HG03354 (cell line): Measurements from ENCODE around the gene MEN1.

ENCODE experiments used
- ATAC-seq: cut with Tn5 transposase; IDR thresholded peaks from one replicate; pipeline ENCODE4 v1.9.1; 2021; ENCODE audit warnings: mild to moderate bottlenecking; ENCODE audit not compliant: unreplicated experiment, poor library complexity, severe bottlenecking

Gene MEN1

GRCh38 chr11:64803158-64803845 is 7.0 kb downstream of the MEN1 start, which contains the start of gene MAP4K2:
Gene MAP4K2 (minus strand): TSS chr11:64803214. CDS start chr11:64803149, 65 bp downstream.
- peak; percentile 66 for ATAC-seq

DNA sequence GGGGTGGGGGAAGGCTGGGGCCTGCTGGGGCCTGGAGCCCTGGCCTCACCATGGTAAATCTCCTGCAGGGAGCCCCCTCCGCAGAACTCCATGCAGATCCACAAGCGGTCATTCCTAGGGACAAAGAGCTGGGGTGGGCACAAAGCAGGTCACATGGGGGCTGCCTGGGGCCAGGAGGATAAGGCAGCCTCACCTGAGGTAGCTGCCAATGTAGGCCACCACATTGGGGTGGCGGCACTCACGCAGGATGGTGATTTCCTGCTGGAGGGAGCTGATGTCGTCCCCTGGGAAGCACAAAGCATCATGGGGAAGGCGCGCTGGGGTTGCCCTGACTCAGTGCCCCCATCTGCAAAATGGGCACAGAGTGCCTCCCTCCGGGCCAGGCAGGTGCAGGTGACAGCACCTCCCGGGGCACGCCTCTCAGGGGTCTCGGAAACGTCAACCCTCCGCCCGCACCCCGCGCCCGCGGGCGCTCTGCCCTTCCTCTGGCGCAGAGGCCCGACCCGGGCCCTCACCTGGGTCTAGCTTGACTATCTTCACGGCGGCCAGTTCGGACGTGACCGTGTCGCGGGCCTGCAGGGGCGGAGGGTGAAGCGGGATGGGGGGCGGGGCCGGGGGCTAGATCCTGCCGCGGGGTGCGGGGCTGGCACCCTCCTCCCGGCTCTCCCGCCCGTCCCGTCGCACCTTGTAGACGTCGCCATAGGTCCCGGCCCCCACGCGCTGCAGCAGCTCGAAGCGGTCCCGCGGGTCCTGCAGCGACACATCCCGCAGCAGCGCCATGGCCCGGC is 7.8 kb downstream of the MEN1 start:
- peak; percentile 25 for ATAC-seq

GRCh38 chr11:64801561-64802369 is 8.6 kb downstream of the MEN1 start:
- no peak for ATAC-seq

GRCh38 chr11:64801158-64801464 is 9.2 kb downstream of the MEN1 start:
- no peak for ATAC-seq

DNA sequence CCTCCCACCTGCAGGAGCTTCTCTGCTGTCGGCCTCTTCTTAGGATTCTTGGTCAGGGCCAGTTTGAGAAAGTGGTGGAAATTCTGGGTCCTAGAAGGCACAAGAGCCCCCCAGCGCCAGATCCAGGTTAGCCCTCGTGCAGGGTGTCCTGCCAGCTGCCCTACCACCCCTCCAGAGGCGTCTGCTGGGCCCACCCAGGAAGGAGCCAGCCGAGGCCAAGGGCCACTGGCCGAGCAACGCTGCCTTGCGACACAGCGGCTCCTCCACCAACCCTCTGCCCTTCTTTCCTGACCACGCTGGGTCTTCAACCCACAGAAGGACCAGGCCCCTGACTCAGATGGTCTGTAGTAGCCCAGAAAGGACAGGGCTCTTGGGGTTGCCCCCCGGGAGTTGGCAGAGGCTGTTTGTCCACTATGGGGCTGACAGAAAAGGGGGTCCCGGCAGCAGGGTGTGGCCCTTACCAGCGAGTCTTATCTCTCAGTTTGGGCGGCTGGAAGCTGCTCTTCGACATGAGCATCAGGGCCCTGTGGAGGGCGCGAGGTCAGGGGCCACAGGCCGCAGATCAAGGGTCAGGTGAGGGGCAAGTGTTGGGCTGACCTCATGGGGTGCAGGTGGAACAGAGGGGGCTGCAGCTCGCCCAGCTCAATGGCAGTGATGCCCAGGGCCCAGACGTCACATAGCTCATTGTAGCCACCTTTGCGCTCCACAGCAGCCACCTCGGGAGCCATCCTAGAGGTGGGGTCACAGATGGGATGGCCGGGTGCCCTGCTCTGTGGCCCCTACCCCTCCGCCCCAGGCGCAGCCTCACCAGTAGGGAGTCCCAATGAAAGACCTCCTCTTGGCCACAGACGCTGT is 9.8 kb downstream of the MEN1 start:
- no peak for ATAC-seq

DNA sequence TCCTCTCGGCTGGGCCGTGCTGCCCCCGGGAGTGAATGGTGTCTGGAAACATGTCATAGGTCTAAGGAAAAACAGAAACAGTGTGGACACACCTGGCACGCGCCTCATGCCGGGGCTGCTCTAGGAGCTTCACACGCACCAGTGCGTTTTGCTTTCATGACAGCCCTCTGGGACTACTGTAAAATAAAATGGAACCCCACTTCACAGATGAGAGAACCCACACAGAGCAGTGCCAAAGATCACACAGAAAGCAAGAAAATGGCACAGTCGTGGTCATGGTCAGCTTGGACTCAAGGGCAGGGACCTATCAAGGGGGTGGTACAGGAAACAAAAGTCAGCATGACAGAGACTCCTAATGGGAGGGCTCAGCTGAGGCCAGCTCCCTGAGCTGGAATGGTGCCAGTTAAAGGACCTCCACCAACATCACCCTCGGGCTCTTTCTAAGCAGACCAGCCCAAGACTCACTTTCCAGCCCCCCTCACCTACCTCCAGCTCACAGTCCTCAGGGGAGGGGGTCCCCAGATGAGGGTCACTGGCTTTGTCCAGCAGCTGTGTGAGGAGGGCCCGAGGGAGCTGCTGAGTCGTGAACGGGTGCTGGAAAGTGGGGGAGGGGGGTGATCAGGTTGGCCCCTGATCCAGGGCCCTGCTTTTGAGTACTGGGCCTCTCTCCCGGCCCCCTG is 10.6 kb downstream of the MEN1 start:
- ATAC-seq = no peak

DNA sequence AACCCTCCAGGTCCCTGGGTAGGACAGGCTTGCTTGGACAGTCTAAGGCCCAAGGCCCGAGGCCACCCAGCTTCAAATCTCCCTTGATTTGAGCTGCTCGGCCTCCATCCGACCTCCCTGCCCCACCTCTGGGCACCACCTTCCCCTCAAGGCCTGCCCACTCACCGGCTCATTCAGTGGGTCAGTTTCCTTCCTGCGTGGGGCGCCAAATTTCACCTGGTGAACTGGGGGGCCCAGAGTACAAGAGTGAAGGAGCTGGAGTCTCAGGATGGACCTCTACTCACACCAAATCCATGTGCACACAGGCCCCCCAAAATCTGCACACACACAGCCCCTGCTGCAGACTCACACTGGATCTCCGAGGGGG is 11.1 kb downstream of the MEN1 start:
- ATAC-seq = no peak

- no peak for ATAC-seq
These were observed 13.4 kb downstream of the MEN1 start for GRCh38 chr11:64796757-64797541.

DNA sequence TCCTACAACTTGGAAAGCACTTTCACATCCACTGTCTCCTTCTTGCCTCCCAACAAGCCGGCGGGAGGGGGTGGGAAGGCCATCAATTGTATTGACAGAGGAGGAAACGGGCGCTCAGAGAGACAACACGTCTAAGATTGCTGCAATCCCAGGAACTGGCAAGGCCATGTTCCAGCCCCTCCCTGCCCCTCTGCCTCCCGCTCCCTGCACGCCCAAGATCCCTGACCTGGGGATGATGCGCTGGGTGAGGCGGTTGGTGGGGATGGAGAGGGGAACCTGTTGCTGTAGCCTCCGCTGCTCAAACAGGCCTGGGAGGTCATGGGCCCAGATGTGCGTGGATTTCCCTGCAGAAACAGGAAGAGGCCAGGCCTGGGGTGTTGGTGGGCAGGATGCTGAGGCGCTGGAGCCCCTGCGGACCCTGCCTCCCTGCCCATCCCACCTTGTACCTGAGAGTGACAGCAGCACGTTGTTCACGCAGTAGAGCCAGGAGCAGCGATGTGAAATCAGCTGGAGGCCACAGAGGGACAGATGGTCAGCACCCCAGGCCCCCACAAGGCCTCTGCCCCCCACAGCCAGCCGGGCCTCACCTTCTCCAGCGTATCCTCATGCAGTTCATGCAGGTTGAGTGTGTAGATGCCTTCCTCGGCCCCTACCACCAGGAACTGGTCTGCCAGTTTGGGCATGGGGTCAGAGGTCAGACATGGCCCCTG is 14.1 kb downstream of the MEN1 start:
- ATAC-seq = no peak

GRCh38 chr11:64794526-64794925 is 15.8 kb downstream of the MEN1 start:
- no peak for ATAC-seq

- ATAC-seq = no peak
These were observed 16.8 kb downstream of the MEN1 start for GRCh38 chr11:64793271-64794160.

GRCh38 chr11:64792482-64792881 is 17.9 kb downstream of the MEN1 start:
- ATAC-seq = no peak

- no peak for ATAC-seq
These were observed 18.5 kb downstream of the MEN1 start for GRCh38 chr11:64791781-64792291.

DNA sequence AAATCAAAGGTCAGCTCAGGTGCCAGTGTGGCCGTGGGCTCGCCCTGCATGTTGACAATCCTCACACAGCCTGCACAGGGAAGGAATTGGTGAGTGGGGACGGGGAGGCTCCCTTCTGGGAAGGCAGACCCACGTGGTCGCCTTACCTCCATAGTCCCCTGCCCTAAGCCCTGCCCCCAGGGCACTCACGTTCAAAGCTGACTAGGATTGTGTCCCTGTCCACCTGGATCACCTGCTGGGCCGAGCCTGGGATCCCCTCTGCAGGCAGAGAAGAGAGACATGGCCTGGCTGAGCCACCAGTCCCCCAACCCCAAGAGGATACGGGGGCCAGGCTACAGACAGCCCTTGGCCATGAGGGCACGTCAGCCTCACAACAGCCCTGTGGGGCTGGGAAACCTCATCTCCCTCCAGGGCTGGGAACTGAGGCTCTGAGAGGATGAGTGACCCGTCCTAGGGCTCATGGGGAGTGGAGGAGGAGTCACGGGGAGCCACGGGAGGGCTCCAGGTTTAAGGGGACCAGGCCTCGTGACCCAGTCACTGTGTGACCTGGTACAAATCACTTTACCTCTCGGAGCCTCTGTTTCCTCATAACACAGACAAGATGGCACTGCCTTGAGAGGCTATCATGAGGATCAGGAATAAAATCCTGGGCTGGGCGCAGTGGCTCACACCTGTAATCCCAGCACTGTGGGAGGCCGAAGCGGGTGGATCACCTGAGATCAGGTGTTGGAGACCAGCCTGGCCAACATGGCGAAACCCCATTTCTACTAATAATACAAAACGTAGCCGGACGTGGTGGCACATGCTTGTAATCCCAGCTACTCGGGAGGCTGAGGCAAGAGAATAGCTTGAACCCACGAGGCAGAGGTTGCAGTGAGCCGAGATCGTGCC is 19.9 kb downstream of the MEN1 start:
- ATAC-seq = no peak

- no peak for ATAC-seq
These were observed 20.8 kb downstream of the MEN1 start for GRCh38 chr11:64789331-64790204.
